H54 (cell line): ENCODE data around the gene ARID3A.

Experiments
- DNase-seq: peaks from one replicate; pipeline ENCODE4 v3.0.0; 2011; ENCODE audit warnings: low spot score, mixed read lengths; ENCODE audit not compliant: insufficient read length
- FAIRE-seq: peaks from 3 replicates; lab custom pipeline; 2011; peaks lifted over from hg19 to GRCh38; lab: Jason Lieb, UNC
- POLR2A ChIP-seq: IDR thresholded peaks from 2 replicates; pipeline ENCODE4 v1.6.1; 2011; ENCODE audit warnings: low read depth, mild to moderate bottlenecking, low read length

The ARID3A gene

DNA sequence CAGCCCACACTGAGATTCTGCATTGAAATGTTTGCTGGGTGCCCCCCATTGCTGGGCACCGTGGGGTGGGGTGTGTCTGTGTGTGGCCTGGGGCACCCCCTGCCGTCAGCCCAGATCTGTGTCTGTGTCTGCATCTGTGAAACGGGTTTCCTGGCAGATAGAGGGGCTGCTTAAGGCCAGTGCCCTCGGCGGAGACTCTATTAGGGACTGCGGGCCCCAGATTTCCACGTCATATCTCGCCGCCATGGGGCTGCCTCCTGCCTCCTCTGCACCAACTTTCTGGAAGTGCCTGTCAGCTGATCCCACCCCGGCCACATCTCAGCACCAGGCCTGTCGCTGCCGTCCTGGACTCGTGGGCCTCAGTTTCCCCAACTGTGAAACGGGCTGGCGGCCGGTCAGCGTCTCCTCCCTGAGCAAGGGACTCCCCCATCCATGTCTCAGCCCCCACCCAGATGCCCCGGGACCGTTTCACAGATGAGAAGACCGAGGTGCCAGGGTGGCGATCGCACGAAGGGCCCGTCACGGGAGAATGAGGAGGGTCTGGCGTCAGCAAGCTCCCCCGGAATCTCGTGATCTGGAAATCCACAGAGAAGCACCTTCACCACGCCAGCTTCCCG is 21.4 kb downstream of the ARID3A start:
- no peak for TF ChIP-seq POLR2A
- FAIRE-seq = no peak
- no peak for DNase-seq

DNA sequence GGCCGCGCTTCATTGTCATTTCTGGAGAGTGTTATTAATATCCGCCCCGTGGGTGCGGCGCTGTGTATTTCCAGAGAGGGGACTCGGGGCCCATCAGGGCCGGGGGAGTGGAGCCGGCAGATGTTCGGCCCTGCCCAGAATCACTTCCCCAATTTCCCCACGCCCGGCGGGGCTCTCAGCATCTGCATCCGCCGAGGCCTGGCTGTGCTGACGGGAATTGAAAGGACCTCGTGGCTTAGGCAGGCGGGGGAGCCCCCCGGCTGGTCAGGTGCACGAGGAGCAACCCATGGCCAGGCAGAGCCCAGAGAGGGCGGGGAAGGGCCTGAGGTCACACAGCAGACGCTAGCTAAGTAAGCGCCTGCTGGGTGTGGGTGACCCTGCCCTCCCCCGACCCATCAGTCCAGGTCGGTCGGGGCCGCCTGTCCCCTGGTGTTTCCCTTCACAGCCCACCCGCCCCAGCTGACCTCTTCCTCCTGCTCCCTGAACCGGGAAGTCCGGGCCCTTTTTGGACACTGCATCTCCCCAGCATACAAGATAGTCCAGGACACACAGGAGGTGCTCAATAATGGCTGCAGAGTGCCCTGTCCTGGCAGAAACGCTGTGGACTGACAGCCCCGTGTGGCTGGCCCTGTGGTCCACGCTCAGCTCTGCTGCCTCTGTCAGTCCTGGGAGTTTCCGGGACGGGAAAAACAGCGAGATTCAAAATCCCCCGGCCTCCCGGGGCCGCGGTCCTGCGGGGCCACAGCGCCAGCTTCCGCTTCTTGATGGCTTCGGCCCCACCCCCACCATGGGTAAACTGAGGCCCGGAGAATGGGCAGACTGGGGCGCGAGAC is 22.1 kb downstream of the ARID3A start:
- DNase-seq (no peak), FAIRE-seq (no peak)
- TF ChIP-seq POLR2A = no peak

- FAIRE-seq (no peak), DNase-seq (no peak)
- no peak for TF ChIP-seq POLR2A
Measured at GRCh38 chr19:948842-949496, 23.1 kb downstream of the ARID3A start.

DNA sequence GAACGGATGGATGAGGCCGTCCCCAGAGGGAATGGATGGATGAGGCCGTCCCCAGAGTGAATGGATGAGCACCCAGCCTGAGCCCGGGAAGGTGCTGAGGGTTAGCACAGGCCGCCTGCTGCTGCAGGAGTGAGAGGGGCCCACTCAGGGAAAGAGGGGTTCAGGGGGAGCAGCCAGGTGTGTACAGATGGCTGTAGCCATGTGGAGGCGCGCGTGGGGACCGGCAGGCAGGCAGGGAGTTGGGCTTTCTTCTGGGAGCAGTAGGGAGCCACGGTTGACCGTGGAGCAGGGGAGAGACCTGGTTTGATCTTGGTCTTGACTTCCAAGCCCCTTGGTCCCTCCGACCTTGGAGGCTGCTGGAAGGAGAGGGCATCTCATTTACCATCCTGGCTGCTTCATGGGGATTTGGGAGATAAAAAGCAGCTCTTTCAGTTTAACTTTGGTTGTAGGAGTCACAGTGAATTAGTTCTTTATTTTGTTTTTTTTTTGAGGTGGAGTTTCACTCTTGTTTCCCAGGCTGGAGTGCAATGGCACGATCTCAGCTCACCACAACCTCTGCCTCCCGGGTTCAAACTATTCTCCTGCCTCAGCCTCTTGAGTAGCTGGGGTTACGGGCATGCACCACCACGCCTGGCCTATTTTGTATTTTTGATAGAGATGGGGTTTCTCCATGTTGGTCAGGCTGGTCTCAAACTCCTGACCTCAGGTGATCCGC is 24.7 kb downstream of the ARID3A start:
- FAIRE-seq (no peak), DNase-seq (no peak)
- no peak for TF ChIP-seq POLR2A

DNA sequence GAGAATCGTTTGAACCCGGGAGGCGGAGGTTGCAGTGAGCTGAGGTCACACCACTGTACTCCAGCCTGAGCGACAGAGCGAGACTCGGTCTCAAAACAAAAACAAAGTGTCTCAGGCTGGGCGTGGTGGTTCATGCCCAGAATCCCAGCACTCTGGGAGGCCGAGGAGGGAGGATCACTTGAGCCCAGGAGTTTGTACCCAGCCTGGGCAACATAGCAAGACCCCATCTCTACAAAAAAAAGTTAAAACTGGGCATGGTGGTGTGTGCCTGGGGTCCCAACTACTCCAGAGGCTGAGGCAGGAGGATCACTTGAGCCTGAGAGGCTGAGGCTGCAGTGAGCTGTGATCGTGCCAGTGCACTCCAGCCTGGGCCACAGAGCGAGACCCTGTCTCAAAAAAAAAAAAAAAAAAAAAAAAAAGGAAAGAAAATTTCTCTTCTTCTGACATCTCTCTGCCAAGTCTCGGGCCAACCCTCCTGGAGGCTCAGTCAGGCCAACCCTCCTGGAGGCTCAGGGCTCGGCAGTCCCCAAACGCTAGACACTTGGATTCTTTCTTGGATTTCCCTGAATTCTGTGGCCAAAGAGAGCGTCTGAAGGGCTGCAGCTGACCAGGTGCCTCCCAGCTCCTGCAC is 26.3 kb downstream of the ARID3A start:
- DNase-seq (no peak), FAIRE-seq (no peak)

DNA sequence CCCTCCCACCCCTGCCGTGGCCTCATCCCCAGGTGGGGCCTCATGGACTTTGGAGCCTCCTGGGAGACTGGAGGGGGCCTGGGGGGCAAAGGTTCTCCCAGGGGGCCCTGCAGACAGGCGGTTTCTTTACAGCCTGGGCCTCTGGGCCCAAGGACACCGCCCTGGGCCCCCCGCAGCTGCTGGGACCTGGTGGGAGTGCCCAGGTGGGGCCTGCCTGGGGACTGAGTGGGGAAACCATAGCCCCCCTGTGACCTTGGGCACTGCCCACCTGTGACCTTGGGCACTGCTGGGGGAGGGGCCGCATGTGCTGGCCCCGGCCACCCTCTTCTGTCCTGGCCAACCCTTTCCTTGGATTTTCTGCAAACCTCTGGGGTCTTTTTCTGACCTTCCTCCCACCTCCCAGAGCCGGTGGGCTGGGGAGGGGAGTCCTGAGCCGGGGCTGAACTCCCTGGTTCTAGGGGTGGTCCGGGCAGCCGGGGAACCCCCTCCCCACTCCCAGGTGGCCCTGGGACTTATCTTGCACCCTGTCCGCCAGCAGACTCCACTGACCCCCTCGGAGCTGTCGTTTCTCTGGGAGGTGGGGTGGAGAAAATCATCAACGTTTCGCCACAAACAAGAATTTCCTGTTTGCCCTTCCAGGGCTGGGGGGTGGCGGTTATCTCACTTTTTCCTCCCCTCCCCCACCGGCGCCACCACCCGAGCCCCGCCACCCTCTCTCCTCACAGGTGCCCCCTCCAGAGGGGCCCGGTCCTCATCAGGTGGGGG is 27.0 kb downstream of the ARID3A start:
- DNase-seq (no peak), FAIRE-seq (no peak)
- TF ChIP-seq POLR2A = no peak

More for the DNA sequence above, 26.3 kb downstream of the ARID3A start:
- no peak for TF ChIP-seq POLR2A

DNA sequence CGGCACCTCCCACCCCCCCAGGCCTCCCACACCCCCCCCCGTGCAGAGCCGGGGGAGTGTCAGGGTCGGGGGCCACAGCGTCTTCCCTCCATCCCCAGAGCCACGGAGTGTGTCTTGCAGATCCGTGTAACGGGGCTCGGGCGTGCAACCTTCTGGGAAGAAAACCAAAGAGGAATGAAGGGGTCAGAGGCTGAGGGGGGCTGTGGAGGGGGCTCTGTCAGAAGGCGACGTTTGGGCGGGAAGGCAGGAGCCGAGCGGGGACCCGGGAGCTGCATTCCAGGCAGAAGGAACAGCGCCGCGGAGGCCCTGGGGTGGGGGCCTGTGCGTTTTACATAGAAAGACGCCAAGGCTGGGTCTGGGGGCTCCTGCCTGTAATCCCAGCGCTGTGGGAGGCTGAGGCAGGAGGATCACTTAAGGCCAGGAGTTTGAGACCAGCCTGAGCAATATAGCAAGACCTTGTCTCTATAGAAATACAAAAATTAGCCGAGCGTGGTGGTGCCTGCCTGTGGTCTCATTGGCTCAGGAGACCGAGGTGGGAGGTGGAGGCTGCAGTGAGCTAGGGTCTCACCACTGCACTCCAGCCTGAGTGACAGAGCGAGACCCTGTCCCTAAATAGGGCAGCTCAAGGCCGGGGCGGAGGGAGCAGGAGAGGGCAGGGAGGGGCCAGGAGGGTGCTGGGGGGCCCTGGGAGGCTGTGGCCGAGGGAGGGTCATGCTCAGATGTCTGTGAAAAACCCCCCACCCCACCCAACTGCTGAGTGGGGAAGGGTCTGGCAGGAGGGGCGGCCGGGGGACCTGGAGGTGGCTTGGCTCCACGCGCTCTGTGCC is 27.8 kb downstream of the ARID3A start:
- FAIRE-seq = no peak
- no peak for TF ChIP-seq POLR2A
- DNase-seq = no peak

DNA sequence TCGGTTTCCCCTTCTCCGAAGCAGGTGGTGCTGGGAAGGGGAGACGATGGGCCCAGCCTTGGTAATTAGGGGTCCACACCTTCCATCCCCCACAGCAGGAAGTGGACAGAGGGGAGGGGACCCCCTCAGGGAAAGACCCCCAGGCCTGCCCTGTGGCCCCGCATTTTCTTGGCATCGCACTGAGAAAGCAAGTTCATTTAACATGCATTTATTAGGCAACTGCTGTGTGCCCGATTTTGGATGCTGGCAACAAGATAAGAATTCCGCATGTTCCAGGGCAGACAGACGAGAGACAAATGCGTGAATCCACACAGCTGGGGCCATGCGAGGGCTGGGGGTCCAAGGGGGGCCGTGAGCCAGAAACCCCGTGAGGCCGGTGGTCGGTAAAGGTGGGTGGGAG is 28.4 kb downstream of the ARID3A start:
- DNase-seq (no peak), FAIRE-seq (no peak)
- no peak for TF ChIP-seq POLR2A

DNA sequence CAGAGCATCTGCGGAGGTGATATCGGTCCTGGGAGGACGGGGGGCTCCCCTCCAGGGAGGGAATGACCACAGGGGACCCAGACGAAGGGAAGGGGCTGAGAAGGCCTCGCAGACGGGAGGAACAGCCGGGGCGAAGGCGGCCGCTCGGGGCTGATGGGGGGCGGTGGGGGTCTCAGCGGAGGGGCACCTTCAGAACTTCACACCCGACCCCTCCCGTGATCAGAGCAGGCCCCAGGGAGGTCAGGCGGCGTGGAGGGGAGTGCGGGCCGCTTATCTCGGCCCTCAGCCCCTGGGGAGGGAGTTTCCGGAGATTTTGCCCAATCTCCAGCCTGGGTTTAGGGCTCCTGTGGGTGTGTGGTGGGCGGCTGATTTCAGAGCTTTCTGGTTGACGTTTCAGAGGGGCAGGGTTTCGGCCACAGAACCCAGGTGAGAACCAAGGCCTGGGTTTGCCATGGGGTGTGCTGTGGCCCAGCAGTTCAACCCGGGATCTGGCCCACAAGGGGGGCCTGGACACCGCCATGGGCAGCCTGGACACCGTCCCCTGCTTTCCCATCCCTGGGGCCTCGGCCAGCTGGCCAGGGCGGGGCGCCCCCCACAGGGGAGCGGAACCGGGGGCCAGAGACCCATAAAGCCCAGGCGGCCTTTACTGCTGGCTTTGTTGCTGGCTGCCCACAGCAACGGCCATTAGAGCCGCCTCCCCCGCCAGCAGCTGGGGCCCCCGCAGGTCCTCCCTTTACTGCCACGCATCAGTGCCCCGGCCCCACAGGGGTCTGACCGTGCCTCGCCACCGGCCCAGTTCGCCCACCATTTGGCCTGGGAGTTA is 29.0 kb downstream of the ARID3A start:
- DNase-seq = no peak
- no peak for FAIRE-seq
- no peak for TF ChIP-seq POLR2A

DNA sequence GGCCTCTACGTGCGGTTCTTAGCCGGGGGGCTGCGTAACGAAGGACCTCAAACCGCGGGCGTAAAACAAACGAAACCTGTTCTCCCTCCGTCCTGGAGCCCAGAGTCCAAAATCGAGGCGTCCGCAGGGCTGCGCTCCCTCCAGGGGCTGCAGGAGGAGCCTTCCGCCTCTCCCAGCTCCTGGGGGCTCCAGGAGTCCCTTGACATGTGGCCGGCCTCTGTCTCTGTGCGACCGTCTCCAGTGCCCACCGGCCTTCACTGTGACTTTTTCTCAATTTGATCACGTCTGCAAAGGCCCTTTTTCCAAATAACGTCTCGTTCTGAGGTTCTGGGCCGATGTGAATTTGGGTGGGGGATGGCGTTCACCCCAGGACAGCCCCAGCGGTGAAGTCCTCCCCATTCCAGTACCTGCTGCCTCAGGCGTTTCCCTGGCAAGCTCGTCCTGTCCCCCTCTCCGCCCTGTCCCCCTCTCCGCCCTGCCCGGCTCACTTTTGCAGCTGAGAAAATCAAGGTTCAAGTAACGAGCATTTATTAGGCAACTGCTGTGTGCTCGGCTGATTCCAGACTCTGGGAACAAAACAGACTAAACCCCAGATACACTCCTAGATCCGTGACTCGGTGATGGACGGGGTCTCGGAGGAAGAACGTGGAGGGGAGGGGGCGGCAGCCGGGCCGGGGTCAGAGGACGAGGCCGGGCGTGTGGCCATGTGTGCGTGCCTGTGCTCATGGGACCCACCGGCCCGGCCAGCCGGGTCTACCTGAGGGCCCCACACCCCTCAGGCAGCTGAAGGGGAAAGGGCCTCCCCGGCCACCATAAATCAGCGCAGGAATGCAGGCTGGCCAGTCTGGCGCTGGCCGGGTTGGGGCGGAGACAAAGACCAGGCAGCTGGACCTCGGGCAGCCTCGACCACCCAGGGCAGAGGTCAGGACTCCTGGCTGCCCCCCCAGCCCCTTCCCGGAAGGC is 30.2 kb downstream of the ARID3A start:
- DNase-seq (no peak), FAIRE-seq (no peak)
- TF ChIP-seq POLR2A = no peak
